Thoracic aorta (tissue), 2 donors: Measurements from ENCODE around the gene AOC2. TPM values are rescaled to one million over a fixed set of nuclear protein-coding genes. Genes with fewer than 3 reads are reported as not detected.
"Not testable (repeated sequence)": the region's sequence is repeated elsewhere in the genome, so short reads cannot be mapped to it uniquely, and the experiment has no call there.

ENCODE experiments used
- ATAC-seq: fragments of 150-250 bp; one replicate; pipeline ENCODE4 v1.8.0; 2017; ENCODE audit warnings: low read depth; ENCODE audit not compliant: insufficient number of reproducible peaks, low FRiP score
- DNase-seq: peaks from one replicate; pipeline ENCODE4 v3.0.0-alpha.2; 2020; ENCODE audit warnings: low spot score
- H3K27ac ChIP-seq, 2 donors: fragments of 200-600 bp; sonication (generic); 1 replicate in 1 of 2; 2 replicates in 1 of 2; pipeline ENCODE4 v1.5.1; 2016; ENCODE audit warnings: mild to moderate bottlenecking in 2 of 2, moderate library complexity in 2 of 2
- H3K27me3 ChIP-seq: fragments of 200-600 bp; sonication (generic); replicated peaks from 2 replicates; pipeline ENCODE4 v1.6.0; 2016; ENCODE audit warnings: mild to moderate bottlenecking; ENCODE audit not compliant: insufficient read depth
- H3K36me3 ChIP-seq: fragments of 200-600 bp; sonication (generic); one replicate; pipeline ENCODE4 v1.5.1; 2016
- H3K4me1 ChIP-seq, 2 donors: fragments of 200-600 bp; sonication (generic); 1 replicate in 1 of 2; 2 replicates in 1 of 2; pipeline versions ENCODE4 v1.5.1 to v1.6.0; 2016; ENCODE audit warnings: low read depth in 2 of 2, mild to moderate bottlenecking in 1 of 2; ENCODE audit not compliant: control insufficient read depth in 1 of 2
- H3K4me3 ChIP-seq: fragments of 200-600 bp; sonication (generic); 2 replicates; pipeline ENCODE4 v1.5.1; 2016; ENCODE audit warnings: mild to moderate bottlenecking
- H3K9me3 ChIP-seq: fragments of 200-600 bp; sonication (generic); 2 replicates; pipeline ENCODE4 v1.5.1; 2016
- CTCF ChIP-seq: fragments of 200-600 bp; sonication (generic); IDR thresholded peaks from one replicate; pipeline ENCODE4 v1.5.1; 2019; ENCODE audit warnings: antibody characterized with exemption
- total RNA-seq, 2 donors: library from RNA; depleted of rRNA; stranded (reverse); fragments of >200 nt; gene quantifications; one replicate each; pipeline versions ENCODE4 v1.1.0 to v1.2.3, GENCODE V29; 2016

AOC2 gene
- total RNA-seq, 2 donors from 2014 or later: 0.68 to 2.8 TPM

- no peak for ATAC-seq
- no peak for DNase-seq
- H3K36me3 ChIP-seq: peaks cover 25% of the 10 kb centered on the region
- H3K27ac ChIP-seq: no peak overlapping the region
- TF ChIP-seq CTCF: no peak
- H3K9me3 ChIP-seq: no peaks in the 10 kb centered on the region
- no peaks in the 10 kb centered on the region for H3K27me3 ChIP-seq
- H3K4me1 ChIP-seq: no peaks in the 10 kb centered on the region
- no peak overlapping the region for H3K4me3 ChIP-seq
Measured at GRCh38 chr17:42872251-42872965, 28.0 kb downstream of the AOC2 start.

GRCh38 chr17:42873315-42873714 lies 28.9 kb downstream of the AOC2 start:
- DNase-seq (no peak), ATAC-seq (no peak)
- Histone ChIP-seq H3K36me3 (peaks cover 25% of the 10 kb centered on the region), H3K9me3 (no peaks in the 10 kb centered on the region), H3K4me3 (no peak overlapping the region), H3K4me1 (no peaks in the 10 kb centered on the region), H3K27ac (no peak overlapping the region), H3K27me3 (no peaks in the 10 kb centered on the region)
- TF ChIP-seq CTCF: no peak

DNA sequence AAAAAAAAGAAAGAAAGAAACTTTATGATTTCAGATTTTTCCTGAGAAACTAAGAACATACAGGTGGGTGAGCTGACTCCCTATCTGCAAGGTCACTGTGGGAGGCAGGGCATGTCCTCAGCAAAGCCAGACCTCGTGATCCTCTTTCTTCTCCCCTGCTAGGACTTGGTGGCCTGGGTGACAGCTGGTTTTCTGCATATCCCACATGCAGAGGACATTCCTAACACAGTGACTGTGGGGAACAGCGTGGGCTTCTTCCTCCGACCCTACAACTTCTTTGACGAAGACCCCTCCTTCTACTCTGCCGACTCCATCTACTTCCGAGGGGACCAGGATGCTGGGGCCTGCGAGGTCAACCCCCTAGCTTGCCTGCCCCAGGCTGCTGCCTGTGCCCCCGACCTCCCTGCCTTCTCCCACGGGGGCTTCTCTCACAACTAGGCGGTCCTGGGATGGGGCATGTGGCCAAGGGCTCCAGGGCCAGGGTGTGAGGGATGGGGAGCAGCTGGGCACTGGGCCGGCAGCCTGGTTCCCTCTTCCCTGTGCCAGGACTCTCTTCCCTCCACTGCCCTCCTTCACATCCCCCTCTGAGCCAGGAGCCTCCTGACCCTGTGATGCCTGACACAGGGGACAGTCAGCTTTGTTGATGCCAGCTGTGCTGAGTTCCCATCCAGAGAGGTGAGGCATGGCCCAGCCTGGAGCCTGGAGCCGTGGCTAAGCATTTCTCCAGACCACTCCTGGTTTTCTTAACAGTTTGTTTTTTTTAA lies 29.7 kb downstream of the AOC2 start:
- DNase-seq, H3K27me3 ChIP-seq, H3K4me3 ChIP-seq, ATAC-seq, H3K27ac ChIP-seq, H3K9me3 ChIP-seq, H3K4me1 ChIP-seq: not testable (repeated sequence)
- peaks cover 25% of the 10 kb centered on the region for H3K36me3 ChIP-seq

- no peak for TF ChIP-seq CTCF
- Histone ChIP-seq H3K9me3 (no peaks in the 10 kb centered on the region), H3K27ac (no peak overlapping the region), H3K4me3 (no peak overlapping the region), H3K27me3 (no peaks in the 10 kb centered on the region), H3K36me3 (peaks cover 5% of the 10 kb centered on the region), H3K4me1 (no peaks in the 10 kb centered on the region)
- DNase-seq: no peak
- ATAC-seq: no peak
Measured at GRCh38 chr17:42877037-42877436, 32.7 kb downstream of the AOC2 start.

DNA sequence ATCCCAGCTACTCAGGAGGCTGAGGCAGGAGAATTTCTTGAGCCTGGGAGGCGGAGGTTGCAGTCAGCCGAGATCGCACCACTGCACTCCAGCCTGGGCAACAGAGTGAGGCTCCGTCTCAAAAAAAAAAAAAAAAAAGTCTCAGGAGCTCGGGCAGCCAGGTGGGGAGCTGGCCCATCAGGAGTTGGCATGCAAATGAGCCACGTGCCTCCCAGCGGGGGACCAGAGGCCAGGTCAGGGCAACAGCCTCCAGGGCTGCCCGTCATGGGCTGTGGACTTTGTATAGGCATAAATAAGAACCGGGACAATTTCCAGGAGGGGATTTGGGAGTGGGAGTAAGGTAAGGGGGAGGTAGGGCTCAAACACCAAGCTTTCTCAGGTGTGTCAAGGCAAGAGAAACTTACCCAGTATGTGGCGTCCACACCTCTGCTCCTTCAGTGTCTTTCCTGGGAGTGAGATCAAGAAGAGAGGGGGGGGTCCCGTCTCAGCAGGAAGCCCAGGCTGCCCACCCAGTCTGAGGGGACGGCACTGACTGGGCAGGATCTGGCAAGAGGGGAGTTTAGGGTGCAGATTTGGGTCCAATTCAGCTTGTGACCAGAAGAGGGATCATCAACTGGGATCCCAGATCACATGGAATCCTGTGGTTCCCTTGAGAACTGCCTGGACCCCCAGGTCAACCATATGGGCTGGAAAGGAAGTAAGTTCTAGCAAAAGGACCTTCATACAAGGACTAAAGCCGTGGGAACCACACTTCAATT lies 33.9 kb downstream of the AOC2 start:
- TF ChIP-seq CTCF: no peak
- Histone ChIP-seq H3K4me3 (no peak overlapping the region), H3K4me1 (no peaks in the 10 kb centered on the region), H3K27ac (no peak overlapping the region), H3K36me3 (peaks cover 5% of the 10 kb centered on the region), H3K9me3 (no peaks in the 10 kb centered on the region), H3K27me3 (no peaks in the 10 kb centered on the region)
- DNase-seq: no peak
- no peak for ATAC-seq
